ENCODE data around the gene AKT1. TPM values are rescaled to one million over a fixed set of nuclear protein-coding genes. Genes with fewer than 3 reads are reported as not detected.

The AKT1 gene
- total RNA-seq, 1 donor from 2014 or later = 191 TPM

- Histone ChIP-seq H3K4me3 (ENCODE audit: low read depth, low read length) (no peak overlapping the region), H3K36me3 (ENCODE audit: control insufficient read depth, insufficient read depth, low read length) (peaks cover 36% of the 10 kb centered on the region), H3K27me3 (ENCODE audit: control insufficient read depth, insufficient read depth, low read length) (no peaks in the 10 kb centered on the region)
- no peak for TF ChIP-seq CTCF (IDR thresholded peaks at IDR 0.05; ENCODE audit: insufficient read depth, low read length, severe bottlenecking)
- no peak for DNase-seq (ENCODE audit: low read depth)
- no peak for FAIRE-seq
Measured at GRCh38 chr14:104757238-104757585, 38.3 kb downstream of the AKT1 start.

- Histone ChIP-seq H3K27me3 (ENCODE audit: control insufficient read depth, insufficient read depth, low read length) (no peaks in the 10 kb centered on the region), H3K4me3 (ENCODE audit: low read depth, low read length) (no peak overlapping the region), H3K36me3 (ENCODE audit: control insufficient read depth, insufficient read depth, low read length) (peaks cover 36% of the 10 kb centered on the region)
- DNase-seq (ENCODE audit: low read depth) (no peak), FAIRE-seq (no peak)
- no peak for TF ChIP-seq CTCF (IDR thresholded peaks at IDR 0.05; ENCODE audit: insufficient read depth, low read length, severe bottlenecking)
Measured at GRCh38 chr14:104756477-104757237, 38.9 kb downstream of the AKT1 start.

GRCh38 chr14:104755621-104756020, 39.9 kb downstream of the AKT1 start:
- no peaks in the 10 kb centered on the region for H3K27me3 ChIP-seq (ENCODE audit: control insufficient read depth, insufficient read depth, low read length)
- peaks cover 36% of the 10 kb centered on the region for H3K36me3 ChIP-seq (ENCODE audit: control insufficient read depth, insufficient read depth, low read length)
- FAIRE-seq (no peak), DNase-seq (ENCODE audit: low read depth) (no peak)
- no peak overlapping the region for H3K4me3 ChIP-seq (ENCODE audit: low read depth, low read length)
- TF ChIP-seq CTCF (IDR thresholded peaks at IDR 0.05; ENCODE audit: insufficient read depth, low read length, severe bottlenecking) = no peak

- DNase-seq (ENCODE audit: low read depth) (no peak), FAIRE-seq (no peak)
- no peaks in the 10 kb centered on the region for H3K27me3 ChIP-seq (ENCODE audit: control insufficient read depth, insufficient read depth, low read length)
- peak overlapping the region; percentile 82 for H3K4me3 ChIP-seq (ENCODE audit: low read depth, low read length)
- no peak for TF ChIP-seq CTCF (IDR thresholded peaks at IDR 0.05; ENCODE audit: insufficient read depth, low read length, severe bottlenecking)
- peaks cover 32% of the 10 kb centered on the region for H3K36me3 ChIP-seq (ENCODE audit: control insufficient read depth, insufficient read depth, low read length)
Measured at GRCh38 chr14:104754213-104754851, 41.2 kb downstream of the AKT1 start.

GRCh38 chr14:104753528-104754212, 41.9 kb downstream of the AKT1 start:
- H3K4me3 ChIP-seq (ENCODE audit: low read depth, low read length) = peak overlapping the region; percentile 82
- TF ChIP-seq CTCF (IDR thresholded peaks at IDR 0.05; ENCODE audit: insufficient read depth, low read length, severe bottlenecking) = no peak
- peaks cover 29% of the 10 kb centered on the region for H3K36me3 ChIP-seq (ENCODE audit: control insufficient read depth, insufficient read depth, low read length)
- FAIRE-seq (no peak), DNase-seq (ENCODE audit: low read depth) (peak; percentile 35)
- H3K27me3 ChIP-seq (ENCODE audit: control insufficient read depth, insufficient read depth, low read length) = no peaks in the 10 kb centered on the region
